Measurements from ENCODE around the gene ZNF469.

- TF ChIP-seq CTCF (IDR thresholded peaks at IDR 0.05; ENCODE audit: poor library complexity, severe bottlenecking) (no peak), POLR2AphosphoS5 (IDR thresholded peaks at IDR 0.05) (no peak), SMC3 (conservative IDR thresholded peaks at IDR 0.05; ENCODE audit: poor library complexity) (no peak), RAD21 (conservative IDR thresholded peaks at IDR 0.05) (no peak), EP300 (conservative IDR thresholded peaks at IDR 0.05; ENCODE audit: poor library complexity, severe bottlenecking) (no peak), MXI1 (conservative IDR thresholded peaks at IDR 0.05; ENCODE audit: poor library complexity, severe bottlenecking) (no peak)
Observed at GRCh38 chr16:88415713-88416323, 33.1 kb downstream of the ZNF469 start.

Measured in neural cell (in vitro differentiated cells).